Mesenchymal stem cell (in vitro differentiated cells and primary cell): ENCODE results near the gene PNMA8C.
A peak's percentile ranks its signal among the peaks of the same experiment; 100 is the strongest.

ENCODE experiments used
- DNase-seq: peaks from one replicate; pipeline ENCODE4 v3.0.0-alpha.2; 2013
- H2AFZ ChIP-seq: one replicate; pipeline ENCODE4 v1.6.1; 2013; ENCODE audit warnings: low read depth, mild to moderate bottlenecking, control low read depth, inconsistent platforms, low read length, moderate library complexity
- H2AK5ac ChIP-seq: 2 replicates; pipeline ENCODE4 v1.6.1; 2013; ENCODE audit warnings: low read length, moderate library complexity, mild to moderate bottlenecking, inconsistent platforms; ENCODE audit not compliant: severe bottlenecking
- H2BK120ac ChIP-seq: one replicate; pipeline ENCODE4 v1.6.1; 2013; ENCODE audit warnings: low read depth, mild to moderate bottlenecking, inconsistent platforms, low read length, moderate library complexity
- H2BK12ac ChIP-seq, 2 experiments: one replicate each; pipeline ENCODE4 v1.6.1; 2013; ENCODE audit warnings: inconsistent platforms in 2 of 2, low read length in 2 of 2, mild to moderate bottlenecking in 2 of 2, moderate library complexity in 2 of 2, control low read depth in 1 of 2
- H2BK15ac ChIP-seq: one replicate; pipeline ENCODE4 v1.6.1; 2013; ENCODE audit warnings: mild to moderate bottlenecking, low read depth, inconsistent platforms; ENCODE audit not compliant: poor library complexity, severe bottlenecking
- H2BK5ac ChIP-seq: 2 replicates; pipeline ENCODE4 v1.6.1; 2013; ENCODE audit warnings: low read depth, mild to moderate bottlenecking, low read length, control low read depth, inconsistent platforms; ENCODE audit not compliant: poor library complexity, severe bottlenecking
- H3K14ac ChIP-seq, 2 experiments: one replicate each; pipeline ENCODE4 v1.6.1; 2013; ENCODE audit warnings: inconsistent platforms in 2 of 2, low read length in 2 of 2, control low read depth in 1 of 2, mild to moderate bottlenecking in 1 of 2, moderate library complexity in 1 of 2
- H3K18ac ChIP-seq, 2 experiments: one replicate each; pipeline ENCODE4 v1.6.1; 2013; ENCODE audit warnings: inconsistent platforms in 2 of 2, low read length in 2 of 2, control low read depth in 1 of 2, low read depth in 1 of 2, mild to moderate bottlenecking in 1 of 2
- H3K23ac ChIP-seq, 2 experiments: one replicate each; pipeline ENCODE4 v1.6.1; 2013; ENCODE audit warnings: inconsistent platforms in 2 of 2, low read length in 2 of 2, mild to moderate bottlenecking in 2 of 2, moderate library complexity in 2 of 2, control low read depth in 1 of 2
- H3K27ac ChIP-seq: 2 replicates; pipeline ENCODE4 v1.5.1; 2013; ENCODE audit warnings: mild to moderate bottlenecking, moderate library complexity, low read length, control low read depth, inconsistent platforms; ENCODE audit not compliant: poor library complexity, severe bottlenecking
- H3K27me3 ChIP-seq, 2 experiments: 2 replicates each; pipeline versions ENCODE4 v1.6.1 to v1.7.0; 2013; ENCODE audit warnings: low read length in 2 of 2, mild to moderate bottlenecking in 2 of 2, moderate library complexity in 2 of 2, control low read depth in 1 of 2, inconsistent platforms in 1 of 2; ENCODE audit not compliant: control insufficient read depth in 1 of 2, insufficient read depth in 1 of 2
- H3K36me3 ChIP-seq, 2 experiments: 2 replicates each; pipeline versions ENCODE4 v1.6.1 to v1.7.0; 2013; ENCODE audit warnings: low read length in 2 of 2, control low read depth in 1 of 2, inconsistent platforms in 1 of 2, low read depth in 1 of 2, mild to moderate bottlenecking in 1 of 2; ENCODE audit not compliant: insufficient read depth in 2 of 2, control insufficient read depth in 1 of 2
- H3K4ac ChIP-seq, 2 experiments: one replicate each; pipeline ENCODE4 v1.6.1; 2013; ENCODE audit warnings: inconsistent platforms in 2 of 2, low read length in 2 of 2, mild to moderate bottlenecking in 2 of 2, moderate library complexity in 2 of 2, control low read depth in 1 of 2, low read depth in 1 of 2
- H3K4me1 ChIP-seq: 2 replicates; pipeline ENCODE4 v1.6.1; 2013; ENCODE audit warnings: low read depth, low read length, control low read depth; ENCODE audit not compliant: control insufficient read depth, insufficient read depth
- H3K4me2 ChIP-seq: 2 replicates; pipeline ENCODE4 v1.6.1; 2013; ENCODE audit warnings: low read length, mild to moderate bottlenecking, inconsistent platforms; ENCODE audit not compliant: poor library complexity, severe bottlenecking
- H3K4me3 ChIP-seq, 2 experiments: 2 replicates each; pipeline versions ENCODE4 v1.5.1 to v1.7.0; 2013; ENCODE audit warnings: low read length in 2 of 2, mild to moderate bottlenecking in 2 of 2, control low read depth in 1 of 2, low read depth in 1 of 2; ENCODE audit not compliant: insufficient read depth in 1 of 2
- H3K79me1 ChIP-seq: replicated peaks from 2 replicates; pipeline ENCODE4 v1.6.1; 2013; ENCODE audit warnings: mild to moderate bottlenecking, control low read depth, low read length, inconsistent platforms; ENCODE audit not compliant: poor library complexity, severe bottlenecking
- H3K9ac ChIP-seq: 2 replicates; pipeline ENCODE4 v1.7.0; 2013; ENCODE audit warnings: mild to moderate bottlenecking, low read length, moderate library complexity
- H3K9me3 ChIP-seq: 2 replicates; pipeline ENCODE4 v1.7.0; 2013; ENCODE audit warnings: mild to moderate bottlenecking, low read length; ENCODE audit not compliant: control insufficient read depth
- H4K8ac ChIP-seq: one replicate; pipeline ENCODE4 v1.6.1; 2013; ENCODE audit warnings: inconsistent platforms, mild to moderate bottlenecking, low read length, moderate library complexity
- H4K91ac ChIP-seq: one replicate; pipeline ENCODE4 v1.6.1; 2013; ENCODE audit warnings: mild to moderate bottlenecking, low read length, inconsistent platforms
- WGBS: methylation state at CpG from one replicate; pipeline ENCODE4 v1.1.7; 2013; ENCODE audit warnings: mixed read lengths; 5-methylcytosine and 5-hydroxymethylcytosine counted together

The PNMA8C gene

DNA sequence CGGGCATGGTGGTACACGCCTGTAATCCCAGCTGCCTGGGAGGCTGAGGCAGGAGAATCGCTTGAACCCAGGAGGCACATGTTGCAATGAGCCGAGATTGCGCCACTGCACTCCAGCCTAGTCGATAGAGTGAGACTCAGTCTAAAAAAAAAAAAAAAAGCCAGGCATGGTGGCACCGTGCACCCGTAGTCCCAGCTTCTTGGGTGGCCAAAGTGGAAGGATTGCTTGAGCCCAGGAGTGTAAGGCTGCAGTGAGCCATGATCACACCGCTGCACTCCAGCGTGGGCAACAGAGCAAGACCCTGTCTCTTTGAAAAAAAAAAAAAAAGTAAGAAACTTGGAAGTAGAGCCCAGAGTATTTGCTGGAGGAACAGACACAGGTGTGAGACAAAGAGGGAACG is 43.1 kb downstream of the PNMA8C start:
- Histone ChIP-seq H3K27me3 (no peaks in the 10 kb centered on the region), H3K27ac (no peak overlapping the region), H3K4me3 (no peak overlapping the region), H4K91ac (no peak overlapping the region), H2BK5ac (no peak overlapping the region), H3K18ac (no peak overlapping the region), H4K8ac (no peak overlapping the region), H3K79me1 (peaks cover 63% of the 10 kb centered on the region), H3K4ac (no peak overlapping the region), H3K4me2 (no peak overlapping the region), H3K9me3 (peaks cover 7% of the 10 kb centered on the region), H3K36me3 (peaks cover 87 to 92% of the 10 kb centered on the region in 2 experiments), H3K23ac (no peak overlapping the region), H2BK120ac (no peak overlapping the region), H3K9ac (no peak overlapping the region), H3K4me1 (peaks cover 4% of the 10 kb centered on the region), H2AFZ (no peak overlapping the region), H2BK15ac (no peak overlapping the region), H2BK12ac (no peak overlapping the region), H2AK5ac (no peak overlapping the region), H3K14ac (no peak overlapping the region)
- 94% methylated on average over 11 of the region's 11 CpGs for WGBS
- no peak for DNase-seq

DNA sequence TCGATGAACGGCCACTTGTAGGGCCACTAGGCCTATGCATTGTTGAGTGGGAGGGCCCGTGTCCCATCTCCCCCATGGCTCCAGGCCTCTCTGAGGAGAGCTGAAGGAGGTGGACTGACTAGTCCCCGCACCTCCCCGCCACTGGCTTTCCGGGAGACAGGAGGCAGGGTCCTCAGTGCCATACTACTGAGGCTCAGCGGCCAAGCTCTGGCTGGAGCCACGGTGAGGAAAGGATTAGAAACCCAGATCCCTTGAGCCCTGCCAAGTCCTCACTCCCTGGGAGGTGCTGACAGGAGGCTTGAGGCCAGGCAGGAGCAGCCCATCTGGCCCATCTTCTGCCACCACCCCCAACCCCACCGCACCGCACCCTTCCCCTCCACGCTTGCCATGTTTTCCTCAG is 44.3 kb downstream of the PNMA8C start:
- no peak overlapping the region for H2BK120ac ChIP-seq
- H2BK15ac ChIP-seq, result no peak overlapping the region
- H3K23ac ChIP-seq, result no peak overlapping the region
- H3K27ac ChIP-seq, result no peak overlapping the region
- H2AK5ac ChIP-seq, result no peak overlapping the region
- no peaks in the 10 kb centered on the region for H3K27me3 ChIP-seq
- H3K14ac ChIP-seq, result no peak overlapping the region
- H3K4me2 ChIP-seq, result no peak overlapping the region
- no peak overlapping the region for H3K18ac ChIP-seq
- no peak overlapping the region for H2BK12ac ChIP-seq
- no peak overlapping the region for H3K9ac ChIP-seq
- DNase-seq, result no peak
- H3K4me3 ChIP-seq, result no peak overlapping the region
- H3K9me3 ChIP-seq, result peaks cover 2% of the 10 kb centered on the region
- H4K8ac ChIP-seq, result no peak overlapping the region
- H3K79me1 ChIP-seq, result peaks cover 62% of the 10 kb centered on the region
- H4K91ac ChIP-seq, result no peak overlapping the region
- H2BK5ac ChIP-seq, result no peak overlapping the region
- no peak overlapping the region for H3K4ac ChIP-seq
- H3K4me1 ChIP-seq, result peaks cover 4% of the 10 kb centered on the region
- no peak overlapping the region for H2AFZ ChIP-seq
- 90% methylated on average over 11 of the region's 11 CpGs for WGBS
- peaks cover 79 to 93% of the 10 kb centered on the region in 2 experiments for H3K36me3 ChIP-seq

DNA sequence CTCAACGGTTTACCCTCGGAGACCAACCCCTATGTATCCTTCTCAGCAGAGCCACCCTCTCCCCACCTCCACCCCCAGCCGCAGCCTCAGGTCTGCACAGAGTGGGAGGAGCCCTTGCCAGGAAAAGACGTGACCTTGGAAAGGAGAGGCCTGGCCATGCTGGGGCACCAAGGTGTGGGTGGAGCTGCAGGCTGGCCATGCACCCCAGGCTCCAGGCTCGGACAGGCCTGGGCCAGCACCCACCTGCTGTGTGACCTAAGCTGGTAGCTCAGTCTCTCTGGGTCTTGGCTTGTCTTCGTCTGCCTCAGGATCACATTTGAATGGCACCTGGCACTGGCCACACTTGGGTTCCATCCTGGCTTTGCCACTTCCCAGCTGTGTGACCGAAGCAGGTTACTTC is 44.9 kb downstream of the PNMA8C start:
- DNase-seq, result no peak
- no peak overlapping the region for H4K91ac ChIP-seq
- H3K27me3 ChIP-seq, result no peaks in the 10 kb centered on the region
- H2BK120ac ChIP-seq, result no peak overlapping the region
- H2BK15ac ChIP-seq, result no peak overlapping the region
- no peaks in the 10 kb centered on the region for H3K9me3 ChIP-seq
- H2AFZ ChIP-seq, result no peak overlapping the region
- peaks cover 73 to 90% of the 10 kb centered on the region in 2 experiments for H3K36me3 ChIP-seq
- H3K4me2 ChIP-seq, result no peak overlapping the region
- H2BK5ac ChIP-seq, result no peak overlapping the region
- no peak overlapping the region for H3K27ac ChIP-seq
- H3K4me3 ChIP-seq, result no peak overlapping the region
- no peak overlapping the region for H3K4ac ChIP-seq
- H3K23ac ChIP-seq, result no peak overlapping the region
- peaks cover 62% of the 10 kb centered on the region for H3K79me1 ChIP-seq
- no peak overlapping the region for H2BK12ac ChIP-seq
- no peak overlapping the region for H2AK5ac ChIP-seq
- no peak overlapping the region for H3K9ac ChIP-seq
- no peak overlapping the region for H4K8ac ChIP-seq
- H3K18ac ChIP-seq, result no peak overlapping the region
- peaks cover 4% of the 10 kb centered on the region for H3K4me1 ChIP-seq
- 100% methylated on average over 7 of the region's 7 CpGs for WGBS
- no peak overlapping the region for H3K14ac ChIP-seq

DNA sequence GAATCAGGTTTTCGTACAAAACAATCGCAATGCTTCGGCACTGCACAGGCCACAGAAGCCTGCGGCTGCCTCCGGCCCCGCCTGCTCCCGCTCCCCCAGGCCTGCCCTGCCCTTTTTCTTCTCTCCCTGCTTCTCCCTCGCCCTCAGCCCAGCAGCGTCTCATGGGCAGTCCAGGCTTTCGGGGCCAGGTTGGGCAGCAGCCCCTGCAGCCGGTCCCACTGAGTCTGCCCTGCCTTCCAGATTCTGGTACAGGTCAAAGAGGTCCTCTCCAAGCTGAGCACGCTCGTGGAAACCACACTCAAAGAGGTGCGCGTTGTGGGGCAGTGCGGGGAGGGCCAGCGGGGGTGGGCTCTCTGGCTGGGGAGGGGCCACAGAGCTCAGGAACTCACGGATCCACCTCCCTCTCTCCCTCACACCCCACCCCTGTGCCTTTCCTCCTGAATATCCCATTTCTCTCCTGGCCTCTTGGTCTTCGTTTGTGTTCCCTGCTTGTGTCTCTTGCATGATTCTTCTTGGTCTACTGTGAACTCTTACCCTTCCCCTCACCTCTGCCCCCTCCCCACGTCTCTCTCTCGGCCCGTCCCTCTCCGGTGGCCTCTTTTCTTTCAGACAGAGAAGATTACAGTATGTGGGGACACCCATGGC is 45.4 kb downstream of the PNMA8C start:
- Histone ChIP-seq H3K36me3 (peaks cover 68 to 84% of the 10 kb centered on the region in 2 experiments), H4K91ac (no peak overlapping the region), H3K79me1 (peaks cover 58% of the 10 kb centered on the region), H3K4me1 (peaks cover 4% of the 10 kb centered on the region), H2BK12ac (no peak overlapping the region), H3K14ac (no peak overlapping the region), H4K8ac (peak overlapping the region; percentile 47), H3K23ac (no peak overlapping the region), H3K18ac (no peak overlapping the region), H2BK15ac (no peak overlapping the region), H3K27me3 (no peaks in the 10 kb centered on the region), H3K9me3 (no peaks in the 10 kb centered on the region), H2BK5ac (no peak overlapping the region), H3K4ac (no peak overlapping the region), H3K27ac (no peak overlapping the region), H3K4me2 (no peak overlapping the region), H2BK120ac (no peak overlapping the region), H2AFZ (no peak overlapping the region), H2AK5ac (no peak overlapping the region), H3K9ac (no peak overlapping the region), H3K4me3 (no peak overlapping the region)
- 96% methylated on average over 22 of the region's 23 CpGs for WGBS
- DNase-seq, result no peak
